Mesothelial cell of epicardium (in vitro differentiated cells): Measurements from ENCODE around the gene THSD4. TPM values are rescaled to one million over a fixed set of nuclear protein-coding genes. Genes with fewer than 3 reads are reported as not detected.

Source experiments
- DNase-seq, 2 experiments: peaks; one replicate each; pipeline ENCODE4 v3.0.0; 2021; ENCODE audit warnings: low spot score in 2 of 2; ENCODE audit not compliant: unreplicated experiment in 2 of 2
- H3K27ac Mint-ChIP-seq: 2 replicates; pipeline ENCODE4 v1.8.0; 2021; ENCODE audit warnings: mixed read lengths
- H3K27me3 Mint-ChIP-seq: 2 replicates; pipeline ENCODE4 v1.8.0; 2021; ENCODE audit warnings: low read depth, mixed read lengths
- H3K36me3 Mint-ChIP-seq: 2 replicates; pipeline ENCODE4 v1.8.0; 2021; ENCODE audit warnings: mixed read lengths
- H3K4me1 Mint-ChIP-seq: 2 replicates; pipeline ENCODE4 v1.8.0; 2021; ENCODE audit warnings: mixed read lengths
- H3K4me3 Mint-ChIP-seq: 2 replicates; pipeline ENCODE4 v1.8.0; 2021; ENCODE audit warnings: mild to moderate bottlenecking, moderate library complexity, mixed read lengths
- H3K9me3 Mint-ChIP-seq: 2 replicates; pipeline ENCODE4 v1.8.0; 2021; ENCODE audit warnings: mixed read lengths
- CTCF ChIP-seq: fragments of 200-600 bp; sonication (generic); IDR thresholded peaks from one replicate; pipeline ENCODE4 v1.5.0; 2021; ENCODE audit warnings: antibody characterized with exemption; ENCODE audit not compliant: unreplicated experiment
- total RNA-seq: library from RNA; stranded (reverse); gene quantifications from 3 replicates; pipeline ENCODE4 v1.2.1, GENCODE V29; 2021

Gene THSD4
- total RNA-seq, 1 donor from 2014 or later: 93.9 TPM

- no peaks in the 10 kb centered on the region for H3K27me3 Mint-ChIP-seq
- H3K4me1 Mint-ChIP-seq: peaks cover 16% of the 10 kb centered on the region
- DNase-seq: no peak
- TF ChIP-seq CTCF: no peak
- H3K36me3 Mint-ChIP-seq: peaks cover 4% of the 10 kb centered on the region
- no peak overlapping the region for H3K27ac Mint-ChIP-seq
- no peaks in the 10 kb centered on the region for H3K9me3 Mint-ChIP-seq
- no peak overlapping the region for H3K4me3 Mint-ChIP-seq
These were observed 662.1 kb downstream of the THSD4 start for GRCh38 chr15:71777216-71777943.

- H3K27me3 Mint-ChIP-seq: no peaks in the 10 kb centered on the region
- H3K36me3 Mint-ChIP-seq: peaks cover 4% of the 10 kb centered on the region
- no peak overlapping the region for H3K4me3 Mint-ChIP-seq
- H3K9me3 Mint-ChIP-seq: no peaks in the 10 kb centered on the region
- H3K4me1 Mint-ChIP-seq: peaks cover 18% of the 10 kb centered on the region
- no peak overlapping the region for H3K27ac Mint-ChIP-seq
- no peak for TF ChIP-seq CTCF
- no peak for DNase-seq
These were observed 664.0 kb downstream of the THSD4 start for GRCh38 chr15:71779073-71779797.

GRCh38 chr15:71780115-71780976 is 665.1 kb downstream of the THSD4 start:
- Mint-ChIP-seq H3K9me3 (no peaks in the 10 kb centered on the region), H3K4me3 (no peak overlapping the region), H3K27ac (peak overlapping the region; percentile 70), H3K36me3 (peaks cover 4% of the 10 kb centered on the region), H3K4me1 (peaks cover 18% of the 10 kb centered on the region), H3K27me3 (no peaks in the 10 kb centered on the region)
- TF ChIP-seq CTCF: peak; percentile 81
- DNase-seq: no peak

- H3K9me3 Mint-ChIP-seq: no peaks in the 10 kb centered on the region
- TF ChIP-seq CTCF: no peak
- no peak overlapping the region for H3K4me3 Mint-ChIP-seq
- H3K36me3 Mint-ChIP-seq: peaks cover 4% of the 10 kb centered on the region
- no peaks in the 10 kb centered on the region for H3K27me3 Mint-ChIP-seq
- no peak for DNase-seq
- H3K4me1 Mint-ChIP-seq: peaks cover 18% of the 10 kb centered on the region
- peak overlapping the region; percentile 30 for H3K27ac Mint-ChIP-seq
These were observed 666.1 kb downstream of the THSD4 start for GRCh38 chr15:71781179-71781964.

GRCh38 chr15:71781965-71782265 is 666.6 kb downstream of the THSD4 start:
- H3K27ac Mint-ChIP-seq: no peak overlapping the region
- no peak overlapping the region for H3K4me3 Mint-ChIP-seq
- H3K9me3 Mint-ChIP-seq: no peaks in the 10 kb centered on the region
- no peak for DNase-seq
- no peak for TF ChIP-seq CTCF
- H3K36me3 Mint-ChIP-seq: peaks cover 4% of the 10 kb centered on the region
- no peaks in the 10 kb centered on the region for H3K27me3 Mint-ChIP-seq
- peaks cover 18% of the 10 kb centered on the region for H3K4me1 Mint-ChIP-seq
